ENCODE data around the gene CCDC201. TPM values are rescaled to one million over a fixed set of nuclear protein-coding genes. Genes with fewer than 3 reads are reported as not detected.
"Not testable (repeated sequence)": the region's sequence is repeated elsewhere in the genome, so short reads cannot be mapped to it uniquely, and the experiment has no call there.

Gene CCDC201
- total and polyA plus RNA-seq, 9 donors: 0.15 TPM; not detected in 8

- H3K4me3 ChIP-seq: no peak overlapping the region
- intact Hi-C loops (cut with DNase I): no loop called here
- no peaks in the 10 kb centered on the region for H3K36me3 ChIP-seq
- WGBS, 3 donors: 86 to 89% (median 88%) methylated on average over 22 to 24 of the region's 24 CpGs
- H3K4me1 ChIP-seq (ENCODE audit: insufficient read depth): no peaks in the 10 kb centered on the region
- DNase-seq: no peak
- H3K9me3 ChIP-seq: no peaks in the 10 kb centered on the region
- H3K27ac ChIP-seq: no peak overlapping the region
- no peaks in the 10 kb centered on the region for H3K27me3 ChIP-seq
- TF ChIP-seq POLR2A (IDR thresholded peaks at IDR 0.05) (no peak), EP300 (IDR thresholded peaks at IDR 0.05) (no peak), CTCF (IDR thresholded peaks at IDR 0.05) (no peak)
Observed at GRCh38 chr7:45812946-45813345, 59.9 kb downstream of the CCDC201 start.

GRCh38 chr7:45811652-45812234, 61.1 kb downstream of the CCDC201 start:
- H3K27me3 ChIP-seq; H3K27ac ChIP-seq; H3K4me3 ChIP-seq; H3K36me3 ChIP-seq; H3K4me1 ChIP-seq (ENCODE audit: insufficient read depth); intact Hi-C loops (cut with DNase I); DNase-seq; H3K9me3 ChIP-seq: not testable (repeated sequence)
- WGBS, 3 donors: 77 to 83% (median 79%) methylated on average over 23 to 26 of the region's 26 CpGs

GRCh38 chr7:45810451-45811005, 62.4 kb downstream of the CCDC201 start:
- H3K4me3 ChIP-seq; H3K9me3 ChIP-seq; H3K27me3 ChIP-seq; H3K27ac ChIP-seq; intact Hi-C loops (cut with DNase I); H3K36me3 ChIP-seq; DNase-seq; H3K4me1 ChIP-seq (ENCODE audit: insufficient read depth): not testable (repeated sequence)
- 92 to 96% (median 93%) methylated on average over 24 to 28 of the region's 28 CpGs for WGBS, 3 donors

Small RNA genes within 50 kb of the gene (small RNA-seq; reads per million reads assigned to genes)
- gene RNU6-326P: not detected

Other genes starting within 250 kb of the CCDC201 start
- 100 to 1,000 TPM in 1 of 7 donors, 10 to 100 TPM in 1, 1 to 10 TPM in 4, not detected in 1; 1.1 to 197 (median 3.5) TPM for gene IGFBP1, start 15.4 kb upstream of the CCDC201 start, total RNA-seq
- 1 to 10 TPM; 3.5 to 5.4 TPM for gene IGFBP1, start 15.4 kb upstream of the CCDC201 start, polyA plus RNA-seq
- gene IGFBP3, start 48.2 kb upstream of the CCDC201 start, total RNA-seq: 100 to 1,000 TPM in 6 of 7 donors, 10 to 100 TPM in 1; 51.6 to 648 (median 173) TPM
- 100 to 1,000 TPM; 174 to 272 TPM for gene IGFBP3, start 48.2 kb upstream of the CCDC201 start, polyA plus RNA-seq